IMR-90 (cell line): ENCODE results near the gene OPTC. TPM values are rescaled to one million over a fixed set of nuclear protein-coding genes. Genes with fewer than 3 reads are reported as not detected.

Source experiments
- ATAC-seq: fragments of 200-7000 bp; cut with Tn5 transposase; 2 replicates; pipeline ENCODE4 v1.9.1; 2020; ENCODE audit warnings: low read depth, mild to moderate bottlenecking, moderate library complexity
- BruUV-seq: library from RNA; stranded (reverse); fragments of 400-500 nt; replicated peaks from 2 replicates; lab custom pipeline; 2021; lab: Mats Ljungman, UMichigan
- CTCF ChIA-PET: fragments of 300-600 bp; formaldehyde crosslinking; extraction: SDS; loops from one replicate; lab custom pipeline; 2021; ENCODE audit warnings: antibody characterized with exemption; lab: Yijun Ruan, JAX
- POLR2A ChIA-PET: fragments of 300-600 bp; sonication (Branson Sonifier 250); formaldehyde crosslinking; loops from one replicate; lab custom pipeline; 2022; ENCODE audit warnings: antibody characterized with exemption; ENCODE audit not compliant: unreplicated experiment; lab: Charles Lee
- DNase-seq: peaks from one replicate; pipeline ENCODE4 v3.0.0; 2013
- H2AFZ ChIP-seq: replicated peaks from 2 replicates; pipeline ENCODE3; 2013; ENCODE audit warnings: low read length, mild to moderate bottlenecking; ENCODE audit not compliant: poor library complexity
- H2AK5ac ChIP-seq: 2 replicates; pipeline ENCODE4 v1.6.1; 2013; ENCODE audit warnings: low read depth, low read length, inconsistent platforms
- H2AK9ac ChIP-seq: replicated peaks from 2 replicates; pipeline ENCODE3; 2013; ENCODE audit warnings: mild to moderate bottlenecking, low read depth, low read length, moderate library complexity; ENCODE audit not compliant: poor library complexity
- H2BK120ac ChIP-seq: 2 replicates; pipeline ENCODE4 v1.6.1; 2013; ENCODE audit warnings: low read depth, low read length, inconsistent platforms
- H2BK15ac ChIP-seq: 3 replicates; pipeline ENCODE4 v1.6.1; 2013; ENCODE audit warnings: low read depth, low read length, inconsistent platforms
- H2BK20ac ChIP-seq: 2 replicates; pipeline ENCODE4 v1.6.1; 2013; ENCODE audit warnings: low read depth, mild to moderate bottlenecking, inconsistent platforms, low read length, moderate library complexity
- H2BK5ac ChIP-seq: 2 replicates; pipeline ENCODE4 v1.6.1; 2013; ENCODE audit warnings: mild to moderate bottlenecking, low read depth, low read length, inconsistent platforms; ENCODE audit not compliant: poor library complexity, severe bottlenecking
- H3K14ac ChIP-seq: replicated peaks from 2 replicates; pipeline ENCODE4 v1.6.1; 2013; ENCODE audit warnings: low read depth, low read length, inconsistent platforms
- H3K18ac ChIP-seq: 2 replicates; pipeline ENCODE4 v1.6.1; 2013; ENCODE audit warnings: low read depth, low read length, control low read depth
- H3K23ac ChIP-seq: 2 replicates; pipeline ENCODE4 v1.6.1; 2013; ENCODE audit warnings: low read depth, low read length, inconsistent platforms
- H3K27ac ChIP-seq: 2 replicates; pipeline ENCODE4 v1.5.1; 2013; ENCODE audit warnings: mild to moderate bottlenecking, control low read depth, low read length; ENCODE audit not compliant: insufficient read depth
- H3K27me3 ChIP-seq: 2 replicates; pipeline ENCODE4 v1.6.1; 2013; ENCODE audit warnings: low read length; ENCODE audit not compliant: control insufficient read depth, insufficient read depth
- H3K36me3 ChIP-seq: 2 replicates; pipeline ENCODE4 v1.6.1; 2013; ENCODE audit warnings: low read length, mixed read lengths; ENCODE audit not compliant: control insufficient read depth, insufficient read depth
- H3K4ac ChIP-seq: 2 replicates; pipeline ENCODE4 v1.6.1; 2013; ENCODE audit warnings: low read depth, low read length, inconsistent platforms
- H3K4me1 ChIP-seq: 2 replicates; pipeline ENCODE4 v1.6.1; 2013; ENCODE audit warnings: low read length, mixed read lengths; ENCODE audit not compliant: control insufficient read depth, insufficient read depth
- H3K4me2 ChIP-seq: 2 replicates; pipeline ENCODE4 v1.6.1; 2013; ENCODE audit warnings: low read depth, mild to moderate bottlenecking, control low read depth, low read length, moderate library complexity
- H3K4me3 ChIP-seq: 2 replicates; pipeline ENCODE4 v1.5.1; 2013; ENCODE audit warnings: low read depth, mild to moderate bottlenecking, control low read depth, low read length, moderate library complexity; ENCODE audit not compliant: insufficient read depth
- H3K56ac ChIP-seq: 2 replicates; pipeline ENCODE4 v1.6.1; 2013; ENCODE audit warnings: low read length, inconsistent platforms; ENCODE audit not compliant: insufficient read depth; ENCODE audit errors: extremely low read depth
- H3K79me1 ChIP-seq, 2 experiments: 2 replicates each; pipeline ENCODE4 v1.6.1; 2013; ENCODE audit warnings: low read length in 2 of 2, inconsistent platforms in 1 of 2, low read depth in 1 of 2
- H3K9ac ChIP-seq: 2 replicates; pipeline ENCODE4 v1.6.1; 2013; ENCODE audit warnings: low read depth, low read length, control low read depth
- H3K9me1 ChIP-seq: 2 replicates; pipeline ENCODE4 v1.6.1; 2013; ENCODE audit warnings: low read length, inconsistent platforms; ENCODE audit not compliant: insufficient read depth
- H3K9me3 ChIP-seq: 2 replicates; pipeline ENCODE4 v1.6.1; 2013; ENCODE audit warnings: low read length; ENCODE audit not compliant: control insufficient read depth, insufficient read depth
- H4K20me1 ChIP-seq: 2 replicates; pipeline ENCODE4 v1.6.1; 2013; ENCODE audit warnings: low read length, inconsistent platforms; ENCODE audit not compliant: insufficient read depth
- H4K5ac ChIP-seq: 2 replicates; pipeline ENCODE4 v1.6.1; 2013; ENCODE audit warnings: mild to moderate bottlenecking, low read depth, low read length, control low read depth
- H4K8ac ChIP-seq, 2 experiments: 2 replicates each; pipeline ENCODE4 v1.6.1; 2013; ENCODE audit warnings: low read depth in 2 of 2, low read length in 2 of 2, control low read depth in 1 of 2, inconsistent platforms in 1 of 2
- H4K91ac ChIP-seq: 2 replicates; pipeline ENCODE4 v1.6.1; 2013; ENCODE audit warnings: low read depth, low read length, inconsistent platforms; ENCODE audit not compliant: insufficient read depth
- BHLHE40 ChIP-seq: fragments of 150-350 bp; IDR thresholded peaks from 2 replicates; pipeline ENCODE4 v1.6.1; 2016; ENCODE audit warnings: mild to moderate bottlenecking, low read depth, low read length
- CEBPB ChIP-seq: IDR thresholded peaks from 2 replicates; pipeline ENCODE4 v1.6.1; 2012; ENCODE audit warnings: low read depth, low read length, improper control_type of control experiment
- CTCF ChIP-seq: conservative IDR thresholded peaks from 2 replicates; pipeline ENCODE4 v1.5.1; 2012; ENCODE audit warnings: mild to moderate bottlenecking, low read depth, low read length, improper control_type of control experiment
- ELK1 ChIP-seq: fragments of 150-350 bp; IDR thresholded peaks from 2 replicates; pipeline ENCODE4 v1.6.1; 2016; ENCODE audit warnings: low read depth, mild to moderate bottlenecking, low read length, moderate library complexity, borderline replicate concordance
- FOS ChIP-seq: fragments of 150-350 bp; IDR thresholded peaks from 2 replicates; pipeline ENCODE4 v1.6.1; 2016; ENCODE audit warnings: low read depth, low read length
- MAFK ChIP-seq: IDR thresholded peaks from 2 replicates; pipeline ENCODE4 v1.6.1; 2012; ENCODE audit warnings: low read depth, low read length, improper control_type of control experiment
- MAZ ChIP-seq: IDR thresholded peaks from 2 replicates; pipeline ENCODE4 v1.6.1; 2012; ENCODE audit warnings: low read depth, mild to moderate bottlenecking, low read length, improper control_type of control experiment, moderate library complexity, borderline replicate concordance
- MXI1 ChIP-seq: IDR thresholded peaks from 2 replicates; pipeline ENCODE4 v1.6.1; 2012; ENCODE audit warnings: low read depth, mild to moderate bottlenecking, low read length, moderate library complexity, borderline replicate concordance
- RAD21 ChIP-seq: IDR thresholded peaks from 2 replicates; pipeline ENCODE4 v1.6.1; 2012; ENCODE audit warnings: low read length, improper control_type of control experiment
- RCOR1 ChIP-seq: IDR thresholded peaks from 2 replicates; pipeline ENCODE4 v1.6.1; 2012; ENCODE audit warnings: mild to moderate bottlenecking, low read length, improper control_type of control experiment; ENCODE audit not compliant: insufficient replicate concordance
- RFX5 ChIP-seq: IDR thresholded peaks from 2 replicates; pipeline ENCODE4 v1.8.0; 2012; ENCODE audit warnings: low read depth, mild to moderate bottlenecking, low read length, moderate library complexity
- SMC3 ChIP-seq: fragments of 150-350 bp; IDR thresholded peaks from 2 replicates; pipeline ENCODE4 v1.6.1; 2016; ENCODE audit warnings: low read depth, mild to moderate bottlenecking, antibody characterized with exemption, low read length, moderate library complexity
- WGBS, 2 experiments: methylation state at CpG; one replicate each; pipeline versions ENCODE4 v1.1.5 to v1.1.7; 2013; ENCODE audit warnings: missing lambda C conversion rate in 2 of 2; ENCODE audit not compliant: insufficient read length in 1 of 2; ENCODE audit errors: extremely low coverage in 2 of 2; 5-methylcytosine and 5-hydroxymethylcytosine counted together
- dilution Hi-C: fragments of 300-500 bp; cut with HindIII; formaldehyde crosslinking; loops from one replicate; pipeline ENCODE4 v1.14.3; 2018; ENCODE audit warnings: low sequenced_read_pairs; ENCODE audit not compliant: unreplicated experiment
- in situ Hi-C: fragments of 300-500 bp; cut with MboI; formaldehyde crosslinking; loops from 3 replicates; pipeline ENCODE4 v1.14.3; 2019; ENCODE audit warnings: low sequenced_read_pairs, inconsistent platforms, mixed read lengths
- intact Hi-C: fragments of 100-400 bp; cut with micrococcal nuclease; formaldehyde crosslinking; loops from 2 replicates; pipeline ENCODE4 v1.10.0; 2022
- polyA plus RNA-seq, 3 experiments: library from polyadenylated mRNA; depleted of rRNA; stranded (reverse); fragments of >200 nt; gene quantifications; 2 replicates each; pipeline ENCODE4 v1.2.3, GENCODE V29; 2012; ENCODE audit warnings: low replicate concordance in 1 of 3
- total RNA-seq: library from RNA; depleted of rRNA; stranded (reverse); fragments of >200 nt; gene quantifications from 2 replicates; pipeline ENCODE4 v1.2.3, GENCODE V29; 2012

OPTC gene
- total and polyA plus RNA-seq, 2 of the 4 experiments (the other 2 are of a cell fraction), result not detected

GRCh38 chr1:203519896-203520295 is 25.9 kb downstream of the OPTC start:
- intact Hi-C loops (no loop called here), in situ Hi-C loops (no loop called here), dilution Hi-C loops (no loop called here)
- H2BK20ac ChIP-seq, result 0 out of 2 replicates have a peak overlapping the region, but pooled peaks have one; percentile 40
- peaks cover 11% of the 10 kb centered on the region for H3K4me1 ChIP-seq
- no peak overlapping the region for H3K9ac ChIP-seq
- H3K36me3 ChIP-seq, result no peaks in the 10 kb centered on the region
- peak overlapping the region; percentile 62 for H3K14ac ChIP-seq
- H4K5ac ChIP-seq, result no peak overlapping the region
- H2BK5ac ChIP-seq, result peak overlapping the region; percentile 30
- ATAC-seq (no peak), DNase-seq (no peak)
- no peaks in the 10 kb centered on the region for H3K27me3 ChIP-seq
- H3K9me3 ChIP-seq, result no peaks in the 10 kb centered on the region
- H3K23ac ChIP-seq, result no peak overlapping the region
- CTCF ChIA-PET, result no interaction called here
- H3K4ac ChIP-seq, result peak overlapping the region; percentile 53
- no TSS peak for BruUV-seq
- POLR2A ChIA-PET, result no interaction called here
- no peak overlapping the region for H3K4me3 ChIP-seq
- H3K4me2 ChIP-seq, result no peak overlapping the region
- H3K27ac ChIP-seq, result no peak overlapping the region; the same call in 1 of the 2 replicates
- H2AK5ac ChIP-seq, result peak overlapping the region; percentile 76
- H4K91ac ChIP-seq, result peak overlapping the region; percentile 41
- no peak overlapping the region for H3K56ac ChIP-seq
- H2AK9ac ChIP-seq, result peak overlapping the region; percentile 65
- WGBS, 2 experiments, result 86% methylated on average over 3 of the region's 6 CpGs; no CpG with 5 or more reads in 1 of the 2 experiments
- H2AFZ ChIP-seq, result peak overlapping the region; percentile 76
- peak overlapping the region; percentile 74 for H2BK120ac ChIP-seq
- no peaks in the 10 kb centered on the region for H4K20me1 ChIP-seq
- H3K18ac ChIP-seq, result no peak overlapping the region
- TF ChIP-seq RCOR1 (no peak), RFX5 (no peak), ELK1 (no peak), CTCF (no peak), MAFK (no peak), SMC3 (no peak), FOS (no peak), CEBPB (no peak), BHLHE40 (no peak), RAD21 (no peak), MXI1 (no peak), MAZ (no peak)
- H4K8ac ChIP-seq, result peak overlapping the region; percentile 52 to 58; a peak in 2 of 4 replicates
- H3K9me1 ChIP-seq, result peaks cover 22% of the 10 kb centered on the region
- peak overlapping the region; percentile 6; the same call in 1 of the 3 replicates for H2BK15ac ChIP-seq
- H3K79me1 ChIP-seq, result peaks cover 0 to 6% of the 10 kb centered on the region in 2 experiments; a peak in 1 of 4 replicates
